DND-41 (cell line): Measurements from ENCODE around the gene CLMN.

Experiments
- ATAC-seq: fragments of 200-7000 bp; cut with Tn5 transposase; 3 replicates; pipeline ENCODE4 v1.9.1; 2021; ENCODE audit warnings: low read depth; ENCODE audit not compliant: insufficient read depth
- DNase-seq: peaks from one replicate; pipeline ENCODE4 v3.0.0-alpha.2; 2020
- H2AFZ ChIP-seq: 2 replicates; pipeline ENCODE4 v1.6.0; 2012; ENCODE audit warnings: low read depth, low read length
- H3K27ac ChIP-seq: 2 replicates; pipeline ENCODE4 v1.5.1; 2012; ENCODE audit warnings: low read length, inconsistent platforms
- H3K27me3 ChIP-seq: fragments of 200-600 bp; sonication (generic); 2 replicates; pipeline ENCODE4 v1.6.0; 2012; ENCODE audit warnings: low read length, mild to moderate bottlenecking, inconsistent platforms; ENCODE audit not compliant: insufficient read depth, poor library complexity
- H3K36me3 ChIP-seq: 2 replicates; pipeline ENCODE4 v1.5.1; 2012; ENCODE audit warnings: low read length, inconsistent platforms; ENCODE audit not compliant: insufficient read depth
- H3K4me1 ChIP-seq: 2 replicates; pipeline ENCODE4 v1.5.1; 2012; ENCODE audit warnings: mild to moderate bottlenecking, low read length; ENCODE audit not compliant: insufficient read depth
- H3K4me2 ChIP-seq: 2 replicates; pipeline ENCODE4 v1.6.0; 2012; ENCODE audit warnings: mild to moderate bottlenecking, moderate library complexity, low read length, inconsistent platforms; ENCODE audit not compliant: insufficient read depth
- H3K4me3 ChIP-seq, 2 experiments: fragments of 200-600 bp in 1 of 2; shearing (Covaris generic) in 1 of 2; 2 replicates each; pipeline ENCODE4 v1.5.1; 2012 to 2016; ENCODE audit warnings: inconsistent platforms in 2 of 2, low read length in 2 of 2, mild to moderate bottlenecking in 2 of 2, low read depth in 1 of 2, moderate library complexity in 1 of 2
- H3K79me2 ChIP-seq: 2 replicates; pipeline ENCODE4 v1.6.0; 2012; ENCODE audit warnings: low read length, inconsistent platforms; ENCODE audit not compliant: insufficient read depth
- H3K9ac ChIP-seq: 2 replicates; pipeline ENCODE4 v1.6.0; 2012; ENCODE audit warnings: low read depth, mild to moderate bottlenecking, inconsistent platforms, low read length, moderate library complexity
- H3K9me3 ChIP-seq: 2 replicates; pipeline ENCODE4 v1.5.1; 2012; ENCODE audit warnings: low read length, moderate library complexity, mild to moderate bottlenecking, inconsistent platforms; ENCODE audit not compliant: insufficient read depth, severe bottlenecking
- H4K20me1 ChIP-seq: 2 replicates; pipeline ENCODE4 v1.6.0; 2012; ENCODE audit warnings: low read length; ENCODE audit not compliant: insufficient read depth
- CTCF ChIP-seq: IDR thresholded peaks from 2 replicates; pipeline ENCODE4 v1.5.1; 2012; ENCODE audit warnings: borderline replicate concordance, low read length, moderate library complexity, mild to moderate bottlenecking; ENCODE audit not compliant: poor library complexity, severe bottlenecking; ENCODE audit errors: extremely low read depth
- EZH2 ChIP-seq: IDR thresholded peaks from 3 replicates; pipeline ENCODE4 v1.6.1; 2012; ENCODE audit warnings: borderline replicate concordance, low read depth, mild to moderate bottlenecking, moderate library complexity, low read length, inconsistent platforms; ENCODE audit not compliant: severe bottlenecking

CLMN gene

GRCh38 chr14:95269493-95269892 is 50.2 kb downstream of the CLMN start:
- H2AFZ ChIP-seq: no peak overlapping the region
- H3K27ac ChIP-seq: no peak overlapping the region
- no peak for DNase-seq
- H3K9ac ChIP-seq: no peak overlapping the region
- no peaks in the 10 kb centered on the region for H4K20me1 ChIP-seq
- no peak overlapping the region for H3K4me3 ChIP-seq
- peaks cover 27% of the 10 kb centered on the region for H3K4me1 ChIP-seq
- no peak for ATAC-seq
- no peaks in the 10 kb centered on the region for H3K9me3 ChIP-seq
- no peaks in the 10 kb centered on the region for H3K27me3 ChIP-seq
- no peak for TF ChIP-seq CTCF
- no peak for TF ChIP-seq EZH2
- H3K36me3 ChIP-seq: no peaks in the 10 kb centered on the region
- no peak overlapping the region for H3K4me2 ChIP-seq
- H3K79me2 ChIP-seq: no peaks in the 10 kb centered on the region

- no peak overlapping the region for H3K4me2 ChIP-seq
- DNase-seq (no peak), ATAC-seq (no peak)
- H3K9ac ChIP-seq: no peak overlapping the region
- H2AFZ ChIP-seq: no peak overlapping the region
- no peaks in the 10 kb centered on the region for H3K36me3 ChIP-seq
- no peak overlapping the region for H3K4me3 ChIP-seq
- no peak for TF ChIP-seq EZH2
- TF ChIP-seq CTCF: no peak
- H4K20me1 ChIP-seq: no peaks in the 10 kb centered on the region
- no peaks in the 10 kb centered on the region for H3K9me3 ChIP-seq
- H3K79me2 ChIP-seq: no peaks in the 10 kb centered on the region
- no peaks in the 10 kb centered on the region for H3K27me3 ChIP-seq
- peaks cover 27% of the 10 kb centered on the region for H3K4me1 ChIP-seq
- no peak overlapping the region for H3K27ac ChIP-seq
Measured at GRCh38 chr14:95268350-95268749, 51.4 kb downstream of the CLMN start.

GRCh38 chr14:95267306-95267705 is 52.4 kb downstream of the CLMN start:
- H3K4me3 ChIP-seq: no peak overlapping the region
- no peaks in the 10 kb centered on the region for H3K9me3 ChIP-seq
- no peaks in the 10 kb centered on the region for H3K36me3 ChIP-seq
- peak overlapping the region; percentile 9; the same call in 1 of the 2 replicates for H3K4me2 ChIP-seq
- H2AFZ ChIP-seq: no peak overlapping the region
- ATAC-seq: peak; percentile 89
- no peaks in the 10 kb centered on the region for H3K79me2 ChIP-seq
- no peak overlapping the region for H3K9ac ChIP-seq
- TF ChIP-seq EZH2 (no peak), CTCF (no peak)
- peak overlapping the region; percentile 14; the same call in 1 of the 2 replicates for H3K27ac ChIP-seq
- H3K4me1 ChIP-seq: peaks cover 27% of the 10 kb centered on the region
- no peaks in the 10 kb centered on the region for H4K20me1 ChIP-seq
- no peaks in the 10 kb centered on the region for H3K27me3 ChIP-seq
- DNase-seq: peak; percentile 21
